K562 (cell line): Measurements from ENCODE around the gene HMX3.

Experiments used
- CREB1 ChIP-seq, 2 experiments: sonication (generic) in 1 of 2; formaldehyde crosslinking in 1 of 2; IDR thresholded peaks; 2 replicates each; pipeline versions ENCODE4 v1.6.1 to v1.8.0; 2012 to 2022; ENCODE audit warnings: inconsistent platforms in 1 of 2, mild to moderate bottlenecking in 1 of 2, missing genetic modification reagents in 1 of 2, moderate library complexity in 1 of 2
- DDX20 ChIP-seq: fragments of 450-650 bp; IDR thresholded peaks from 2 replicates; pipeline ENCODE4 v1.6.1; 2016; ENCODE audit warnings: missing genetic modification characterization, low read depth, mild to moderate bottlenecking, missing compliant biosample characterization, moderate library complexity
- EP300 ChIP-seq: IDR thresholded peaks from 2 replicates; pipeline ENCODE4 v1.6.1; 2012; ENCODE audit warnings: low read length, improper control_type of control experiment
- POU5F1 ChIP-seq: fragments of 150-350 bp; IDR thresholded peaks from 2 replicates; pipeline ENCODE4 v1.6.1; 2014; ENCODE audit warnings: borderline replicate concordance, low read length, low read depth, mild to moderate bottlenecking; ENCODE audit not compliant: partially characterized antibody
- SAP30 ChIP-seq: fragments of 200-600 bp; sonication (generic); IDR thresholded peaks from 2 replicates; pipeline ENCODE4 v1.6.1; 2012; ENCODE audit warnings: borderline replicate concordance, low read depth, mild to moderate bottlenecking, moderate library complexity, low read length, control low read depth, inconsistent platforms; ENCODE audit not compliant: insufficient read depth, poor library complexity, severe bottlenecking
- ZFX ChIP-seq: sonication (generic); formaldehyde crosslinking; IDR thresholded peaks from 2 replicates; pipeline ENCODE4 v1.8.0; 2022; ENCODE audit warnings: mild to moderate bottlenecking, missing genetic modification reagents, moderate library complexity
- ZNF274 ChIP-seq: IDR thresholded peaks from 2 replicates; pipeline ENCODE4 v1.6.1; 2011; ENCODE audit warnings: low read depth, mild to moderate bottlenecking, low read length, moderate library complexity, borderline replicate concordance
- TF ChIP-seq, protein P1 (sequence below), 3 experiments: IDR thresholded peaks in 2 of 3; conservative IDR thresholded peaks in 1 of 3; 2 replicates each; pipeline ENCODE4 v1.5.1; 2011 to 2012; ENCODE audit warnings: low read length in 3 of 3, mild to moderate bottlenecking in 3 of 3, control low read depth in 2 of 3, improper control_type of control experiment in 1 of 3, inconsistent platforms in 1 of 3, low read depth in 1 of 3, mixed read lengths in 1 of 3, moderate library complexity in 1 of 3; ENCODE audit not compliant: insufficient read depth in 2 of 3
- TF ChIP-seq, protein P2 (sequence below): sonication (generic); formaldehyde crosslinking; IDR thresholded peaks from 2 replicates; pipeline ENCODE4 v1.8.0; 2022; ENCODE audit warnings: mild to moderate bottlenecking, missing genetic modification reagents

DNA sequence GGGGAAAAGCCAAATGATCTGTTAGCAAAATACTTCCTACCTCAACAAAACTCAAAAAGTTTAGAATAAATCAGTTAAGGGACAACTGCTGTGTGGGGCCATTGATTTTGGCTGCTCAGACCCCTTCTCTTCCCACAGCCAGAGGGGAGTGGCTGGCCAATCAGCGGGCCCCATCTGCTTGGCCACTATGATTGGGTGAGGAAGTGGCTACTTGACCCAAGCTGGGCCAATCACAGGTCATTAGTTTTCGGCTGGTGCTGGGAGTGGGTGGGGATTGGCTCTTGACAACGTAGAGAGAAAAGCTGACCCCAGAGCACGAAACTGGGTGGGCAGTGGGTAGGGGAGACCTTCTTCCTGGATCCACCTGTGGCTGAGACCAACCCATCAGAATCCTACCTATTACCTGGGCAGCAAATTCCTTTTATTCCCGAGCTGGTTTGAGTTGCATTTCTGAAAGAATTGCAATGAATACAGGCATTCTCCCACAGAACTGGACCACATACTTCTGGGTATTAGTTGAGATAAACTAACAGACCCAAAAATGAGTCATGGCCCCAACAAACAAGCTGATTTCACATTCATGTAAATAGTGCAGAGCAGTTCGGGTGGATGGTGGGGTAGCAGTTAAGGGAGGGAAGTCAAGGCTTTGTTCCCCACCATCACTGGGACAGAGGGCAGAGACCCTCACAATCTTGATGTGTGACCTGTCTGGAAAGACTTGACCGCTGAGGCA, 35.6 kb upstream of the HMX3 start:
- TF ChIP-seq ZFX (no peak), SAP30 (no peak), ZNF274 (no peak), DDX20 (tag) (no peak), POU5F1 (no peak), CREB1 (IDR thresholded peaks at IDR 0.05) (no peak), CREB1 (CRISPR knock-in tag; IDR thresholded peaks at IDR 0.05) (no peak), EP300 (no peak)
- TF ChIP-seq, protein P1, sequence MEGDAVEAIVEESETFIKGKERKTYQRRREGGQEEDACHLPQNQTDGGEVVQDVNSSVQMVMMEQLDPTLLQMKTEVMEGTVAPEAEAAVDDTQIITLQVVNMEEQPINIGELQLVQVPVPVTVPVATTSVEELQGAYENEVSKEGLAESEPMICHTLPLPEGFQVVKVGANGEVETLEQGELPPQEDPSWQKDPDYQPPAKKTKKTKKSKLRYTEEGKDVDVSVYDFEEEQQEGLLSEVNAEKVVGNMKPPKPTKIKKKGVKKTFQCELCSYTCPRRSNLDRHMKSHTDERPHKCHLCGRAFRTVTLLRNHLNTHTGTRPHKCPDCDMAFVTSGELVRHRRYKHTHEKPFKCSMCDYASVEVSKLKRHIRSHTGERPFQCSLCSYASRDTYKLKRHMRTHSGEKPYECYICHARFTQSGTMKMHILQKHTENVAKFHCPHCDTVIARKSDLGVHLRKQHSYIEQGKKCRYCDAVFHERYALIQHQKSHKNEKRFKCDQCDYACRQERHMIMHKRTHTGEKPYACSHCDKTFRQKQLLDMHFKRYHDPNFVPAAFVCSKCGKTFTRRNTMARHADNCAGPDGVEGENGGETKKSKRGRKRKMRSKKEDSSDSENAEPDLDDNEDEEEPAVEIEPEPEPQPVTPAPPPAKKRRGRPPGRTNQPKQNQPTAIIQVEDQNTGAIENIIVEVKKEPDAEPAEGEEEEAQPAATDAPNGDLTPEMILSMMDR (IDR thresholded peaks at IDR 0.05 in 2 of 3, conservative IDR thresholded peaks at IDR 0.05 in 1 of 3; ENCODE audit: insufficient read depth in 2 of 3, low read depth in 1 of 3, low read length in 3 of 3), result no peak
- TF ChIP-seq, protein P2, sequence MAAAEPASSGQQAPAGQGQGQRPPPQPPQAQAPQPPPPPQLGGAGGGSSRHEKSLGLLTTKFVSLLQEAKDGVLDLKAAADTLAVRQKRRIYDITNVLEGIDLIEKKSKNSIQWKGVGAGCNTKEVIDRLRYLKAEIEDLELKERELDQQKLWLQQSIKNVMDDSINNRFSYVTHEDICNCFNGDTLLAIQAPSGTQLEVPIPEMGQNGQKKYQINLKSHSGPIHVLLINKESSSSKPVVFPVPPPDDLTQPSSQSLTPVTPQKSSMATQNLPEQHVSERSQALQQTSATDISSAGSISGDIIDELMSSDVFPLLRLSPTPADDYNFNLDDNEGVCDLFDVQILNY, result no peak
